MM.1S (cell line): ENCODE measurements around the gene HDGF.

Experiments
- DNase-seq: peaks from one replicate; pipeline ENCODE4 v3.0.0-alpha.2; 2015
- H2AFZ ChIP-seq: fragments of 300-600 bp; sonication (generic); 2 replicates; pipeline ENCODE4 v1.6.0; 2016; ENCODE audit warnings: antibody characterized with exemption, low read length
- H3F3A ChIP-seq: fragments of 300-600 bp; sonication (generic); 2 replicates; pipeline ENCODE4 v1.6.1; 2016; ENCODE audit warnings: mild to moderate bottlenecking, antibody characterized with exemption, low read length, moderate library complexity, mixed read lengths; ENCODE audit not compliant: insufficient read depth
- H3K27ac ChIP-seq: fragments of 300-600 bp; sonication (generic); 2 replicates; pipeline ENCODE4 v1.5.1; 2016; ENCODE audit warnings: mild to moderate bottlenecking, low read length
- H3K27me3 ChIP-seq: fragments of 300-600 bp; sonication (generic); replicated peaks from 2 replicates; pipeline ENCODE4 v1.6.0; 2016; ENCODE audit warnings: low read length; ENCODE audit not compliant: insufficient read depth
- H3K36me3 ChIP-seq: fragments of 300-600 bp; sonication (generic); replicated peaks from 2 replicates; pipeline ENCODE4 v1.6.1; 2016; ENCODE audit warnings: mild to moderate bottlenecking, low read length, mixed read lengths; ENCODE audit not compliant: insufficient read depth
- H3K4me1 ChIP-seq: fragments of 300-600 bp; sonication (generic); 2 replicates; pipeline ENCODE4 v1.6.1; 2016; ENCODE audit warnings: low read length, mixed read lengths
- H3K4me2 ChIP-seq: fragments of 300-600 bp; sonication (generic); 2 replicates; pipeline ENCODE4 v1.6.0; 2016; ENCODE audit warnings: low read depth, low read length
- H3K4me3 ChIP-seq: fragments of 300-600 bp; sonication (generic); 2 replicates; pipeline ENCODE4 v1.5.1; 2016; ENCODE audit warnings: low read length, mixed read lengths
- H3K79me2 ChIP-seq: fragments of 300-600 bp; sonication (generic); 2 replicates; pipeline ENCODE4 v1.6.1; 2016; ENCODE audit warnings: mixed run types, low read length, mixed read lengths
- H3K9ac ChIP-seq: fragments of 300-600 bp; sonication (generic); 2 replicates; pipeline ENCODE4 v1.6.1; 2016; ENCODE audit warnings: low read length, mixed read lengths
- H3K9me2 ChIP-seq: fragments of 300-600 bp; sonication (generic); replicated peaks from 2 replicates; pipeline ENCODE4 v1.6.1; 2016; ENCODE audit warnings: mild to moderate bottlenecking, low read length, mixed read lengths; ENCODE audit not compliant: insufficient read depth
- H3K9me3 ChIP-seq: fragments of 300-600 bp; sonication (generic); replicated peaks from 2 replicates; pipeline ENCODE4 v1.6.1; 2016; ENCODE audit warnings: mild to moderate bottlenecking, low read length, mixed read lengths; ENCODE audit not compliant: insufficient read depth
- H4K20me1 ChIP-seq: fragments of 300-600 bp; sonication (generic); 2 replicates; pipeline ENCODE4 v1.6.1; 2016; ENCODE audit warnings: mild to moderate bottlenecking, low read length, moderate library complexity, mixed read lengths; ENCODE audit not compliant: insufficient read depth
- CTCF ChIP-seq: fragments of 300-600 bp; sonication (generic); IDR thresholded peaks from 2 replicates; pipeline ENCODE4 v1.5.1; 2016; ENCODE audit warnings: antibody characterized with exemption, low read length, mixed read lengths
- EZH2 ChIP-seq: fragments of 300-600 bp; sonication (generic); optimal IDR thresholded peaks from 2 replicates; pipeline ENCODE3; 2017; ENCODE audit warnings: low read depth, mild to moderate bottlenecking, antibody characterized with exemption, low read length, mixed read lengths
- EZH2phosphoT487 ChIP-seq: fragments of 300-600 bp; sonication (generic); IDR thresholded peaks from 2 replicates; pipeline ENCODE4 v1.6.1; 2018; ENCODE audit warnings: antibody characterized with exemption, low read length

HDGF gene

GRCh38 chr1:156785458-156785857, 34.0 kb upstream of the HDGF start:
- H3K9me2 ChIP-seq = no peaks in the 10 kb centered on the region
- H3K4me1 ChIP-seq = no peaks in the 10 kb centered on the region
- H3K4me3 ChIP-seq = no peak overlapping the region
- no peaks in the 10 kb centered on the region for H4K20me1 ChIP-seq
- H2AFZ ChIP-seq = no peak overlapping the region
- peaks cover 6% of the 10 kb centered on the region; the same call in 1 of the 2 replicates for H3K36me3 ChIP-seq
- no peak overlapping the region for H3K9ac ChIP-seq
- no peak overlapping the region for H3K27ac ChIP-seq
- peaks cover 47% of the 10 kb centered on the region for H3K79me2 ChIP-seq
- TF ChIP-seq EZH2phosphoT487 (no peak), CTCF (no peak), EZH2 (no peak)
- no peaks in the 10 kb centered on the region for H3F3A ChIP-seq
- no peak for DNase-seq
- H3K27me3 ChIP-seq = no peaks in the 10 kb centered on the region
- no peaks in the 10 kb centered on the region for H3K9me3 ChIP-seq
- H3K4me2 ChIP-seq = no peak overlapping the region

GRCh38 chr1:156781585-156782186, 30.2 kb upstream of the HDGF start:
- H3K27ac ChIP-seq = no peak overlapping the region
- no peak for DNase-seq

GRCh38 chr1:156777573-156777972, 26.1 kb upstream of the HDGF start:
- no peak overlapping the region for H3K4me2 ChIP-seq
- no peak overlapping the region for H2AFZ ChIP-seq
- peaks cover 7% of the 10 kb centered on the region; the same call in 1 of the 2 replicates for H3F3A ChIP-seq
- H3K4me3 ChIP-seq = no peak overlapping the region
- no peaks in the 10 kb centered on the region for H3K9me3 ChIP-seq
- no peaks in the 10 kb centered on the region for H3K27me3 ChIP-seq
- H4K20me1 ChIP-seq = peaks cover 29% of the 10 kb centered on the region; the same call in 1 of the 2 replicates
- H3K27ac ChIP-seq = no peak overlapping the region
- H3K9me2 ChIP-seq = no peaks in the 10 kb centered on the region
- no peak for TF ChIP-seq CTCF
- no peak for TF ChIP-seq EZH2phosphoT487
- TF ChIP-seq EZH2 = no peak
- peaks cover 91% of the 10 kb centered on the region for H3K79me2 ChIP-seq
- DNase-seq = no peak
- no peaks in the 10 kb centered on the region; the same call in 1 of the 2 replicates for H3K36me3 ChIP-seq
- no peaks in the 10 kb centered on the region for H3K4me1 ChIP-seq
- no peak overlapping the region for H3K9ac ChIP-seq

More at GRCh38 chr1:156781585-156782186, 30.2 kb upstream of the HDGF start:
- H3K4me1 ChIP-seq = no peaks in the 10 kb centered on the region
- H3K36me3 ChIP-seq = peaks cover 3% of the 10 kb centered on the region; the same call in 1 of the 2 replicates
- 0 out of 2 replicates have a peak, but pooled peaks cover 5% of the 10 kb centered on the region for H3F3A ChIP-seq
- no peak for TF ChIP-seq CTCF
- TF ChIP-seq EZH2phosphoT487 = no peak
- no peaks in the 10 kb centered on the region for H3K9me2 ChIP-seq
- H3K4me3 ChIP-seq = no peak overlapping the region
- H4K20me1 ChIP-seq = peaks cover 11% of the 10 kb centered on the region; the same call in 1 of the 2 replicates
- H3K9ac ChIP-seq = no peak overlapping the region
- H2AFZ ChIP-seq = no peak overlapping the region
- H3K9me3 ChIP-seq = no peaks in the 10 kb centered on the region
- no peaks in the 10 kb centered on the region for H3K27me3 ChIP-seq
- H3K4me2 ChIP-seq = no peak overlapping the region
- peaks cover 69% of the 10 kb centered on the region for H3K79me2 ChIP-seq
